ENCODE data around the gene TNFRSF25. TPM values are rescaled to one million over a fixed set of nuclear protein-coding genes. Genes with fewer than 3 reads are reported as not detected.
"Not testable (repeated sequence)": the region's sequence is repeated elsewhere in the genome, so short reads cannot be mapped to it uniquely, and the experiment has no call there.

TNFRSF25 gene
- total and polyA plus RNA-seq, 2 experiments from 2014 or later: 3.1 to 5.6 TPM

GRCh38 chr1:6453895-6454855 lies 11.8 kb downstream of the TNFRSF25 start:
- H2AFZ ChIP-seq; H3K9me2 ChIP-seq (ENCODE audit: insufficient read depth); H3K4me2 ChIP-seq (ENCODE audit: unreplicated experiment); H3K36me3 ChIP-seq (ENCODE audit: low read depth); H3F3A ChIP-seq (ENCODE audit: insufficient read depth); H3K4me3 ChIP-seq; in situ Hi-C loops (cut with MboI); H3K9ac ChIP-seq; H3K27ac ChIP-seq; H3K9me3 ChIP-seq (ENCODE audit: low read depth); H4K20me1 ChIP-seq (ENCODE audit: insufficient read depth); H3K4me1 ChIP-seq (ENCODE audit: insufficient read depth); H3K79me2 ChIP-seq (ENCODE audit: insufficient read depth): not testable (repeated sequence)
- DNase-seq: peak; percentile 38
- peaks cover 64% of the 10 kb centered on the region for H3K27me3 ChIP-seq (replicated peaks; ENCODE audit: insufficient read depth)
- 3 to 5% methylated on average over 67 to 79 of the region's 85 CpGs for WGBS, 2 experiments (ENCODE audit: low coverage in 1 of 2, low lambda C conversion rate in 2 of 2, missing lambda C conversion rate in 2 of 2)
- 0 out of 2 replicates have a peak, but pooled peaks have one; percentile 50 for TF ChIP-seq EZH2phosphoT487 (IDR thresholded peaks at IDR 0.05; ENCODE audit: insufficient read depth, low read depth)

GRCh38 chr1:6450943-6451373 lies 15.0 kb downstream of the TNFRSF25 start:
- Histone ChIP-seq H4K20me1 (ENCODE audit: insufficient read depth) (no peaks in the 10 kb centered on the region), H3K9ac (no peak overlapping the region), H2AFZ (no peak overlapping the region), H3K4me2 (ENCODE audit: unreplicated experiment) (no peak overlapping the region), H3K27ac (no peak overlapping the region), H3F3A (ENCODE audit: insufficient read depth) (no peaks in the 10 kb centered on the region), H3K27me3 (replicated peaks; ENCODE audit: insufficient read depth) (peaks cover 73% of the 10 kb centered on the region), H3K4me1 (ENCODE audit: insufficient read depth) (no peaks in the 10 kb centered on the region), H3K36me3 (ENCODE audit: low read depth) (no peaks in the 10 kb centered on the region), H3K79me2 (ENCODE audit: insufficient read depth) (no peaks in the 10 kb centered on the region), H3K9me3 (ENCODE audit: low read depth) (no peaks in the 10 kb centered on the region), H3K4me3 (no peak overlapping the region), H3K9me2 (ENCODE audit: insufficient read depth) (no peaks in the 10 kb centered on the region)
- WGBS, 2 experiments (ENCODE audit: low coverage in 1 of 2, low lambda C conversion rate in 2 of 2, missing lambda C conversion rate in 2 of 2): 32% methylated on average over 6 of the region's 6 CpGs
- in situ Hi-C loops (cut with MboI): no loop called here
- TF ChIP-seq EZH2 (IDR thresholded peaks at IDR 0.05; ENCODE audit: insufficient read depth, poor library complexity, severe bottlenecking) (no peak), EZH2phosphoT487 (IDR thresholded peaks at IDR 0.05; ENCODE audit: insufficient read depth, low read depth) (no peak)
- no peak for DNase-seq

- in situ Hi-C loops (cut with MboI): not testable (repeated sequence)
Measured at GRCh38 chr1:6450486-6450885, 15.5 kb downstream of the TNFRSF25 start.

GRCh38 chr1:6450005-6450450 lies 15.9 kb downstream of the TNFRSF25 start:
- Histone ChIP-seq H3K4me2 (ENCODE audit: unreplicated experiment) (no peak overlapping the region), H4K20me1 (ENCODE audit: insufficient read depth) (no peaks in the 10 kb centered on the region), H3K9ac (no peak overlapping the region), H3K4me1 (ENCODE audit: insufficient read depth) (no peaks in the 10 kb centered on the region), H3K79me2 (ENCODE audit: insufficient read depth) (no peaks in the 10 kb centered on the region), H3K9me3 (ENCODE audit: low read depth) (no peaks in the 10 kb centered on the region), H3K4me3 (no peak overlapping the region), H3F3A (ENCODE audit: insufficient read depth) (no peaks in the 10 kb centered on the region), H3K27me3 (replicated peaks; ENCODE audit: insufficient read depth) (peaks cover 66% of the 10 kb centered on the region), H2AFZ (no peak overlapping the region), H3K9me2 (ENCODE audit: insufficient read depth) (no peaks in the 10 kb centered on the region), H3K36me3 (ENCODE audit: low read depth) (no peaks in the 10 kb centered on the region), H3K27ac (no peak overlapping the region)
- 20 to 33% methylated on average over 3 to 7 of the region's 7 CpGs for WGBS, 2 experiments (ENCODE audit: low coverage in 1 of 2, low lambda C conversion rate in 2 of 2, missing lambda C conversion rate in 2 of 2)
- no peak for DNase-seq
- TF ChIP-seq EZH2phosphoT487 (IDR thresholded peaks at IDR 0.05; ENCODE audit: insufficient read depth, low read depth): no peak
- TF ChIP-seq EZH2 (IDR thresholded peaks at IDR 0.05; ENCODE audit: insufficient read depth, poor library complexity, severe bottlenecking): no peak
- in situ Hi-C loops (cut with MboI): no loop called here

More at GRCh38 chr1:6450486-6450885, 15.5 kb downstream of the TNFRSF25 start:
- H3F3A ChIP-seq (ENCODE audit: insufficient read depth); H3K9me3 ChIP-seq (ENCODE audit: low read depth); H3K79me2 ChIP-seq (ENCODE audit: insufficient read depth); H3K4me3 ChIP-seq; H3K9ac ChIP-seq; H3K9me2 ChIP-seq (ENCODE audit: insufficient read depth); H3K36me3 ChIP-seq (ENCODE audit: low read depth); H4K20me1 ChIP-seq (ENCODE audit: insufficient read depth); H3K27ac ChIP-seq; H2AFZ ChIP-seq; DNase-seq; H3K4me1 ChIP-seq (ENCODE audit: insufficient read depth); H3K4me2 ChIP-seq (ENCODE audit: unreplicated experiment): not testable (repeated sequence)
- peaks cover 69% of the 10 kb centered on the region for H3K27me3 ChIP-seq (replicated peaks; ENCODE audit: insufficient read depth)
- 26 to 34% methylated on average over 8 to 10 of the region's 10 CpGs for WGBS, 2 experiments (ENCODE audit: low coverage in 1 of 2, low lambda C conversion rate in 2 of 2, missing lambda C conversion rate in 2 of 2)
